COLO668 (cell line): ENCODE data around the gene DAZL.
A peak's percentile ranks its signal among the peaks of the same experiment; 100 is the strongest.
"Not testable (repeated sequence)": the region's sequence is repeated elsewhere in the genome, so short reads cannot be mapped to it uniquely, and the experiment has no call there.

Experiments used
- DNase-seq: peaks from one replicate; lab custom pipeline; 2025; ENCODE audit not compliant: unreplicated experiment; lab: John Stamatoyannopoulos, UW

DAZL gene, protein sequence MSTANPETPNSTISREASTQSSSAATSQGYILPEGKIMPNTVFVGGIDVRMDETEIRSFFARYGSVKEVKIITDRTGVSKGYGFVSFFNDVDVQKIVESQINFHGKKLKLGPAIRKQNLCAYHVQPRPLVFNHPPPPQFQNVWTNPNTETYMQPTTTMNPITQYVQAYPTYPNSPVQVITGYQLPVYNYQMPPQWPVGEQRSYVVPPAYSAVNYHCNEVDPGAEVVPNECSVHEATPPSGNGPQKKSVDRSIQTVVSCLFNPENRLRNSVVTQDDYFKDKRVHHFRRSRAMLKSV

DNA sequence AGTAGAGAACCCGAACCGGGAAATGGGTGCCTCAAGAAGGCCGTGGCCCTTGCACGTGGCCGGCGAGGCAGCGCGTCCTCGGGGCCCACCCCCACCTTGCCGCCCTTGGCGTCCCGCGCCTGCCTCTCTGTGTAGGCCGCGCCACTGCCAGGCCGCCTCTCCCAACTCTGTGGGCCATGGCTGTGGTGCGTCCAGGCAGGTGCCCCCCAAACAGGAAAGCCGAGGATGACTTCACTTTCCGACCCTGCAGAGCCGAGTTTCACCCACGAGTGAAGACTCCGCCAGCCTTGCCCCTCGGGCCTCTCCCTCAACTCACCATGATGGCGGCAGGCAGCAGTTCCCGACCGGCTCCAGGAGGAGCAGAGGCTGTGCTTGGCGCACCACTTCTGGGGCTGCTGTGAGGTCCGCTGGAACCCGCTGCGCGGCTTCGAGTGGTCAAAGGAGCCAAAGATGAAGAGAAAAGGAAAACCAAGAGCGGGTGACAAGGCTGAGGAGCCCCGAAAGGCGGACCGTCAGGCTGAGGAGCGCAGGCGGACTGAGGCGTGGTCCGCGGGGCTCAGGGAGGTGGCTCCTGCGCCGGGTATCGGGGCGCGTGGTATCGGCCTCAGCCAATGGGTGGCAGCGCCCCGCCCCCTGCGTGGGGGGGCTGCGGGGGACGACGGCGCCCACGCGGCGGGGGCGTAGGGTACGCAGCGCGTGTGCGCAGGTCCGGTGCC, at the start of gene DAZL:
Gene DAZL (minus strand): TSS at position 537 of the 716 bp plus-strand sequence. CDS start 218 bp downstream, at position 319.
- no peak for DNase-seq

DNA sequence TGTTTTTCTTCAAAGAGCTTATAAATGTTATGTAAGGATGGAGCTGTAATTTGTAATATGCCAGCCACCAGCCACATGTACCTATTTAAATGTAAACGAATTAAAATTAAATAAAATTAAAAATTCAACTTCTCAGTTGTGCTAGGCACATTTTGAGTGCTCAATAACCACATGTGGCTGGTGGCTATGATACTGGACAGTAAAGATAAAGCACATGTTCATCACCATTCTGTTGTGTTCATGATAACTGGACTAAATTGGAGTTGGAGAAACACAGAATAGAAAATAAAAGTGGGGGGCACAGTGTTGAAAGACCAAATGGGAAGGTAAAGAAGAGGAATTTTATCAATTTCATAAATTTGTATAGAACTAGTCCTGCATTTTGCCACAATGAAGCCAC, 49.8 kb upstream of the DAZL start:
- no peak for DNase-seq

GRCh38 chr3:16653712-16654111, 48.5 kb upstream of the DAZL start:
- DNase-seq: no peak

DNA sequence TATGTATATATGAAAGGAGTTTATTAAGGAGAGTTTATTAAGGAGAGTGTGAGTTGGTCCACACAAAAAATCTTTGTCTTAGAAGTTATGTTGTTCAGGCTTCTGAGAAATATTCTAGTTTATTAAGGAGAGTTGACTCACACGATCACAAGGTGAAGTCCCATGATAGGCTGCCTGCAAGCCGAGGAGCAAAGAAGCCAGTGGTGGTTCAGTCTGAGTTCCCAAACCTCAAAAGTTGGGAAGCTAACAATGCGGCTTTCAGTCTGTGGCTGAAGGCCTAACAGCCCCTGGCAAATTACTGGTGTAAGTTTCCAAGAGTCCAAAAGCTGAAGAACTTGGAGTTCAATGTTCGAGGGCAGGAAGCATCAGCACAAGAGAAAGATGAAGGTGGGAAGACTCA, 42.4 kb upstream of the DAZL start:
- no peak for DNase-seq

- DNase-seq: no peak
Measured at GRCh38 chr3:16639806-16640205, 34.6 kb upstream of the DAZL start.

DNA sequence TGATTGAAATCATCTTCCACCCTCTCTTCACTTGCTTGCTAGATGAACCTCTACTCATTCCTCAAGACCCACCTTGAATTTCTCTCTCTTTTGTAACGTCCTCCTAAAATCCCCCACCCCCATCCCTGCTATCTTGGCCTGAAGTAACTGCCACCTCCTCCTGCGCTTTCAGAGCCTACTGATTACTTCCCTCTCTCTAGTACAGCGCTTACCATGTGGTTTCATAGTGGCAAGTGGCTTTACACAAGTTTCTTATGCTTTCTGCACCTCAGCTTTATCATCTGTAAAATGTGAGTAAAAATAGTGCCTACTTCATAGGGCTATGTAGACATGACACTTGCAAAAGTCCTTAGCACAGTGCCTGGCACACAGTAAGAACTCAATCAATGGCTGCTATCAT, 28.7 kb upstream of the DAZL start:
- no peak for DNase-seq

GRCh38 chr3:16632395-16632794, 27.2 kb upstream of the DAZL start:
- DNase-seq: no peak

- no peak for DNase-seq
Measured at GRCh38 chr3:16618721-16619120, 13.5 kb upstream of the DAZL start.

- not testable (repeated sequence) for DNase-seq
Measured at GRCh38 chr3:16617155-16617554, 11.9 kb upstream of the DAZL start.

- DNase-seq: no peak
Measured at GRCh38 chr3:16616083-16616482, 10.9 kb upstream of the DAZL start.

DNA sequence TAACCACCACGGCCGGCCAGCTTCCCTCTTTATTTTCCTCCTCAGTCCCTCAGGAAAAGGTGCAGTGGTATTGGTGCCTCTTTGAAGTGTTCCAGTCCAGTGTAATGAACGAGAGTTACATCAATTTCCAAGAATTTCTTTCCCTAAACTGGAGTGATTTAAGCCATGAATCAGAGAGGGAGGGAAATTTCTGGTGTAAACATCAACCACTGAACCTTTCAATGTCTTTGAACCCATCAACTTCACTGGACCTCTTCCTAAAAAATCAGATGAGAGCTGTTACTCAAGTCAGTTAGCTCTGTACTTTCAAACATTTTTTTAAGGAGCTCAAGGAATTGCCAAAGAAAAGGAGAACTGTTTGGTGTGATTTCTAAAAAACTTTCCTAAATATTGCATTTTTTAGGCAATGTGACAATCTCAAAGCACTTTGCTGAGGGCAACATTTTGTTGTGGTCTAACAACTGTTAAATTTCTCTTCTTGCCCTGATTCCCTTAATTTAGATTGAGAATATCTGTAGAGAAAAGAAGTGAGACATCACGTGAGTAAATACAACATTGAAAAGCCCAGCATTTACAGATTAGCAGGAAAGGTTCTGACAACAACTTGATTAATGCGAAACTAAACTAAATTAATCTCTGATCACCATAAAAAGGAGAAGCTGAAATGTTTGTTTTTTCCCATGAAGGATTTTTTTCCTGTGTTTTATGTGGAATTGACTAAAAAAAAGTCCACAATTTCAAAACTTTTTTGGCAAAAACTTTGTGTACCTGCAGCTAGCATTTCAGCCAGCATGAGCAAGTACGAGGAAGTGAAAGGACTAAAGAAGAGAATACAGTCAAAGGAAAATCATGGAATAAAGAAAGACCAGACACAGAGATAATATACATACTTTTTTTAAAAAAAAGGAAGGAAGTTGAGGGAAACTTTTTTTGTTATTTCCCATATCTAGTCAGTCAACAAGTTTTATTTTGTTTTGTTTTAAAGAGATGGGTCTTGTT, 9.1 kb upstream of the DAZL start:
- no peak for DNase-seq

DNA sequence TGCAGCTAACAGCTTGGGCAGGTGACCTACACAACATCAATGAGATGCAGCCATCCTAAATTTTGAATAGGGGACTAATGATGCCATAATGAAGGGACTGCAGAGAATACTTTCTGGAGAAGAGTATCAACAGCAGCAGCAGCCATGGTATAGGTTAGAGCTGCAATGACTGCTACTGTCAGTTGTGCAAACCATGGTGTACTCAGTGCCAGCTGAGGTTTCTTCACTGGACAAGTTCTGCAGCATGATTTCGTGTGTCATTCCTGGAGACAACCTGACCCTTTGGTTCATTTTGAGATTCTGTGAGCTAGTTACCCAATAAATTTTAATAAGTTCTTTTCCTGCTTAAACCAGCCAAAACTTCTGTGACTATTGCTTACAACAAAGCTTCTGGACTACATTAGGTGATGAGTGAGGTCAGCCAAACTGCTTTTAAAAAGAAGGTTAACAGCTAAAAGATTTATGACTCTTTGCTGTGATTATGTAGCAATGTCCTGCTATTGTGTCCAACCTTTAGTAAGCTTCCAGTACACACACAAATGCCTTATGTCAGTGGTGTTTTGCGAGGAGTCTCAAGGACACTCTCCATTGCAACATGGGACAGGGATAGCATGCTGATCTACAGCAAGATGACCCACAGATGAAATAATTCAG, 4.8 kb upstream of the DAZL start:
- DNase-seq: no peak

- no peak for DNase-seq
Measured at GRCh38 chr3:16608816-16609215, 3.6 kb upstream of the DAZL start.

DNA sequence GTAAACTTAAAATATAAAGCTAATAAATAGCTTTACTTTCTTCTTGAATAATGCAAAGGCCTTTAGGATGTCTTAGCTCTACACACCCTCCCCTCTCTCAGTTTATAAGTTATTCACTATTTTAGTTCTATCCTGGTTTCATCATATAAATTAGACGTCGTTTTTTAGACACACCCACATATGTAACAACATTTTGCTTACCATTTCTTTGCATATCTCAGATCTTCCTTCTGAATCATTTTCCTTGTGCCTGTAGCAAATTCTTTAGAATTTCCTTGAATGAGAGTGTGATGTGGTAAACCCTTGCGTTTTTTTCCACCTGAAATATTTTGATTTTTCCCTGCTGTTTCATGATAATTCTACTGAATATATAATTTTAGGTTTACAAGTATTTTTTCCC, 2.5 kb upstream of the DAZL start:
- no peak for DNase-seq

- no peak for DNase-seq
Measured at GRCh38 chr3:16606398-16606797, 1.2 kb upstream of the DAZL start.

- DNase-seq: no peak
Measured at GRCh38 chr3:16605966-16606365, 743 bp upstream of the DAZL start.

- no peak for DNase-seq
Measured at GRCh38 chr3:16604433-16604832, 790 bp downstream of the DAZL start.

DNA sequence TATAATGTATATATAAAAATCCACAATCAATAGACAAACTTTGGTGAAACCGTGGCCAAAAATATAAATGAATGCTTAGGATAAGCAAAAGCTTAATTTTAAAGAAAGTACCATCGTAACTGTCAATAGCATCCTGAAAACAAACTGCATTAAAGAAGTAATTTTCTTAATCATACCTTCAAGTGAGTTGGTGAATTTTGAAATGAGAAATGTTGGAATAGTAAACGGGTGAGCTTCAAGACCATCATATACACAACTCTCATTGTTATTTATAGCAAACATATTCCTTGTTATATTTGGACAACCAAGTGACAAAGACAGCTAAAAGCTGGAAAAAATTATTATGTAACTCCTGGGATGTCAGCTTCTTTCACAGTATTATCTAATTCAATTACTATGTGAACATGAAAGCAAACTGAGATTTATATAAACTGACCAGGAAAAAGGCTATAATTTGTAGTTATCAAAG, 3.7 kb downstream of the DAZL start:
- DNase-seq: no peak

- DNase-seq: peak; percentile 73
Measured at GRCh38 chr3:16600780-16601536, 4.3 kb downstream of the DAZL start.

DNA sequence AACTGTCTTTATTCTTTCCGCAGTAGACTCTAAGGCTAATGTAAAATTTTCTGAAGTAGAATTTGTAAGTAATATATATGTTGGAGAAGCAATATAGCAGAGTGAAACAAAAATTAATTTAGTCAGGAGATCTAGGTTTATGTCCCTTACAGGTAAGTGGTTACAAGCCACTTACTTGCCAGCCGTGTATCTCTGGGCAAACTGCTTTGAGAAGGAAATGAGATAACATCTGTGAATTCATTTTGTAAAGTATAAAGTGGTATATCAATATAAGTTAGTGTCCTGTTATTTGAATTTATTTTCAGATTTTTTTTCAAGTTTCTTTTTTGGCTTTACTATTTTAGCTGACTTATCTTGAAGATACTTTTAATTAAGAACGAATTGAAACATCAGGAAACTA, 5.5 kb downstream of the DAZL start:
- DNase-seq: no peak
